GM10248 (cell line): Measurements from ENCODE around the gene WFDC13.
"Not testable (repeated sequence)": the region's sequence is repeated elsewhere in the genome, so short reads cannot be mapped to it uniquely, and the experiment has no call there.

Experiments used
- CTCF ChIA-PET: fragments of 300-600 bp; sonication (Branson Sonifier 250); formaldehyde crosslinking; extraction: SDS; loops from one replicate; lab custom pipeline; 2021; ENCODE audit warnings: antibody characterized with exemption; lab: Yijun Ruan, JAX
- POLR2A ChIA-PET: fragments of 350-650 bp; sonication (Branson Sonifier 250); formaldehyde crosslinking; extraction: SDS; loops from one replicate; lab custom pipeline; 2020; ENCODE audit warnings: antibody characterized with exemption; lab: Yijun Ruan, JAX
- DNase-seq: peaks from one replicate; pipeline ENCODE4 v3.0.0; 2012; ENCODE audit errors: extremely low spot score
- TF ChIP-seq, protein P1 (sequence below): IDR thresholded peaks from 2 replicates; pipeline ENCODE4 v1.5.1; 2012; ENCODE audit warnings: mild to moderate bottlenecking, low read depth; ENCODE audit errors: extremely low read depth, missing control alignments, control extremely low read depth

Gene WFDC13

DNA sequence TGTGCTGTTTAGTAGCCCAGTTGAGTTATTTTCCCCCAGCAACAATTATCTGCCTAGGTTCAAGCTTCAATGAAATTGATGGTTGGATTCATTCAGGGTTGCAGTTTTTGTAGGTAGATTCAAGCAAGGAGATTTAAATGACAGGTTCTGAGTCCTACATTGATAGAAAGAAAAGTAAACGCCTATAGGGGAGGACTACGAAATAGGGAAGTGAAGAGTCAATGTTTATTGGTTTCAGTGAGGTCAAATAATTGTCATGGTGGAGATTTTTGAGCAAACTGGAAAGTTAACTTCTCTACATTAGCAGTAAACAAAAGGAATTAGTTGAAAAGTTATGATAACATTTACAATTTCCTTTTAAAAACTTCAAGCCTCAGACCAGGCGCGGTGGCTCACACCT lies 734 bp upstream of the WFDC13 start:
- TF ChIP-seq, protein P1, sequence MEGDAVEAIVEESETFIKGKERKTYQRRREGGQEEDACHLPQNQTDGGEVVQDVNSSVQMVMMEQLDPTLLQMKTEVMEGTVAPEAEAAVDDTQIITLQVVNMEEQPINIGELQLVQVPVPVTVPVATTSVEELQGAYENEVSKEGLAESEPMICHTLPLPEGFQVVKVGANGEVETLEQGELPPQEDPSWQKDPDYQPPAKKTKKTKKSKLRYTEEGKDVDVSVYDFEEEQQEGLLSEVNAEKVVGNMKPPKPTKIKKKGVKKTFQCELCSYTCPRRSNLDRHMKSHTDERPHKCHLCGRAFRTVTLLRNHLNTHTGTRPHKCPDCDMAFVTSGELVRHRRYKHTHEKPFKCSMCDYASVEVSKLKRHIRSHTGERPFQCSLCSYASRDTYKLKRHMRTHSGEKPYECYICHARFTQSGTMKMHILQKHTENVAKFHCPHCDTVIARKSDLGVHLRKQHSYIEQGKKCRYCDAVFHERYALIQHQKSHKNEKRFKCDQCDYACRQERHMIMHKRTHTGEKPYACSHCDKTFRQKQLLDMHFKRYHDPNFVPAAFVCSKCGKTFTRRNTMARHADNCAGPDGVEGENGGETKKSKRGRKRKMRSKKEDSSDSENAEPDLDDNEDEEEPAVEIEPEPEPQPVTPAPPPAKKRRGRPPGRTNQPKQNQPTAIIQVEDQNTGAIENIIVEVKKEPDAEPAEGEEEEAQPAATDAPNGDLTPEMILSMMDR = no peak
- POLR2A ChIA-PET = no interaction called here
- DNase-seq = peak; percentile 22
- CTCF ChIA-PET = no interaction called here

DNA sequence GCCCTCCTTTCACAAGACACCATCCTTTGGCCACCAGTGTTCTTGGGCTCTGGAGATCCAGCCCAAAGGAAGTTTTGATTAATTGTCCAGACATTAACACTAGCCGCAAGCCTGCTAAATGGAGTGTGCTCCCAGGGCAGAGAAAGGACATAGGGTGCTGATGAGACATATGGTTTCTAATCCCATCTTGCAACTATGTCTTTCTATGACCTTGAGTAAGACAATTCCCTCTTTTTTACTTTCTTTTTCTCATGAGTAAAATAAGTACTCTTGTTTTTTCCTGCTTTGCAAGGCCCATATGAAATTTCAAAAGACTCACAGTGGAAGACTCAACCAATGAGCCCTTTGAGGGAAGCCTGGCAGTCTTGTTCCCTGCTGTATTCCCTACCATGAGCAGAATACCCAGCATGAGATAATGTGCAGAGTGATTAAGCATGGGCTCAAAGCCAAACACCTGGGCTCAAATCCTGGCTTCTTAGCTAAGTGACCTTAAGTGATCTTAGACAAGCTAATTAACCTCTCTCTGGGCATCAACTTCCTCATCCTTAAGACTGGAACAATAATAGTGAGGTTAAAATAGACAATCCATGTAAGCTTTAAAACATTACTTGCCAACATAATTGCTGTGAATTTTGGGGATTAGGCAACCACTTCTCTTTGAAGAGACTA lies 3.3 kb downstream of the WFDC13 start, which contains the start of gene WFDC10B:
TSS of gene WFDC10B (minus strand) at position 51 of the 669 bp plus-strand sequence. CDS start 19,027 bp downstream, outside the sequence.
- TF ChIP-seq, protein P1 = no peak
- POLR2A ChIA-PET = no interaction called here
- CTCF ChIA-PET = no interaction called here
- DNase-seq = no peak

DNA sequence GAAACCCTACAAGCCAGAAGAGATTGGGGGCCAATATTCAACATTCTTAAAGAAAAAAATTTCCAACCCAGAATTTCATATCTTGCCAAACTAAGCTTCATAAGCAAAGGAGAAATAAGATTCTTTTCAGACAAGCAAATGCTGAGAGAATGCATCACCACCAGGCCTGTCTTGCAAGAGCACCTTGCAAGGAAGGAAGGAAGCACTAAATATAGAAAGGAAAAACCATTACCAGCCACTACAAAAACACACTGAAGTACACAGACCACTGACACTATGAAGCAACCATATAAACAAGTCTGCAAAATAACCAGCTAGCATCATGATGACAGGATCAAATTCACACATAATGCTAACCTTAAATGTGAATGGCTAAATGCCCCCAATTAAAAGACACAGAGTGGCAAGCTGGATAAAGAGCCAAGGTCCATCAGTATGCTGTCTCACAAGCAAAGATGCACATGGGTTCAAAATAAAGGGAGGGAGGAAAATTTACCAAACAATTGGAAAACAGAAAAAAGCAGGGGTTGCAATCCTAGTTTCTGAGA lies 14.4 kb downstream of the WFDC13 start:
- DNase-seq, CTCF ChIA-PET, POLR2A ChIA-PET: not testable (repeated sequence)

DNA sequence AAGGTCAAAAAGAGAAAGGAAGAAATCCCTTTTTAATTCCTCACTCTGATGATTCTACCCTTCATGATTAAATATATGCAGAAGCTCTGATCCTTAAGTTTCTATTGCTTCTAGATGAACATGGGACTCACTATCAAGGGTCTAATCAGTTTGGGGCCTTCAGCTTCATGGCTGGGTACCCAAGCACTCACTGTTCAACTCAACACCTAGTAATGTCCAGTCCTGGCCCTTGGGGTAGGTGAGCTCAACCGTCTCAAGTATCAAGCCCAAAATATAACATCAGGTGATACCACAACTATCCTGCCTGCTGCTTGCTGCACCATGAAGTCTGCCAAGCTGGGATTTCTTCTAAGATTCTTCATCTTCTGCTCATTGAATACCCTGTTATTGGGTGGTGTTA lies 20.2 kb downstream of the WFDC13 start, which contains the start of gene SPINT4:
TSS of gene SPINT4 (plus strand) at position 301 of the 400 bp plus-strand sequence. CDS start at position 322, 21 bp downstream.
- TF ChIP-seq, protein P1 = no peak
- DNase-seq = no peak
- CTCF ChIA-PET = no interaction called here
- POLR2A ChIA-PET = no interaction called here

DNA sequence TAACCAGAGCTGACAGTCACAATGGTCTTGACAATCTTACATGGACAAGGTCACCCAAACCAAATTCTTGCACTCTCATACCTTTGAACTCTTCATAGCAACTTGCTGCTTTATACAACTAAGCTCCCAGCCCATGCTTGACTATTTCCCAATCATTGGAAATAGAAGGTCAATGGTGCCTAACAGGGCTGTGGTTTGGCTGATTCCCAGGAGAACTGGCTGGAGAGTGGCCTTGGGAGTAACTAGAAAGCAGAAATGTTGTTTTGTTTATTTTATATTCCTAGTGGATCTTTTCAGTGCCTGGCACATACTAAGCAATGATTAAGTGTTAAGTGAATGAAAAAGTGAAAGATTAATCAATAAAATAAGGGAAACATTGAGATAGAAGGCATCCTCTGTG lies 23.3 kb downstream of the WFDC13 start:
- ChIA-PET POLR2A (no interaction called here), CTCF (no interaction called here)
- TF ChIP-seq, protein P1 = no peak
- no peak for DNase-seq

DNA sequence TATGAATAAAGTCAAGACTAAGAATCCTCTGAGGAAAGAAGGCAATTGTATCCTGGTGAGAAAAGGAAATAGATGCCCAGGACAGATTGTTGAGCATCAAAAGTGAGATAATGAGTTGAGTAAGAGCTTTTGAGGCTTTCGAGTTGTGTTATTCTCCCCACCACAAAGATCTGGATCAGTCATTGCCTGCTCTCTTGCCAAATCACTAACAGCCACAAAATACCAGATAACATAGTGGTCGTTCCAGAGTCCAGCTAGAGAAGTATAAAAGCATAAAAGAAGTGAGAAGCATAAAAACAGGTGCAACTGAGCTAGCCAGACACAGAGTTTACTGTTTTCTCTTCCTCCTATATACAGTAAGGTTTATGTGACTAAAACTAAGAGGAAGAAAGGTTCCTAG lies 25.2 kb downstream of the WFDC13 start:
- ChIA-PET CTCF (interaction anchor here (0.9 kb wide), 1 partner anchor 23 kb away, joined by 3 read pairs; no protein-coding TSS in a partner anchor), POLR2A (no interaction called here)
- no peak for DNase-seq
- TF ChIP-seq, protein P1 = no peak

DNA sequence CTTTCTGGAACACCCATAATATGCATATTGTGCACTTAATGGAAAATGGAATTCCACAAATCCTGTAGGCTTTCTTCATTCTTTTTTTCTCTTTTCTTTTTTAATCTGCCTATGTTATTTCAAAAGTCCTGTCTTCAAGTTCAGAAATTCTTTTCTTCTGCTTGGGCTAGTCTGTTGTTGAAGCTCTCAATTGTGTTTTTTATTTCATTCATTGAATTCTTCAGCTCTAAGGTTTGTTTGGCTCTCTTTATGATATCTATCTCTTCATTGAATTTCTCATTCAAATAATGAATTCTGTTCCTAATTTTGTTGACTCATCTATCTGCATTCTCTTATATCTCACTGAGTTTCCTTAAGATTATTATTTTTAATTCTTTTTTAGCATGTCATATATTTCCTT lies 30.4 kb downstream of the WFDC13 start:
- TF ChIP-seq, protein P1 = no peak
- no peak for DNase-seq
- POLR2A ChIA-PET = no interaction called here
- CTCF ChIA-PET = interaction anchor here (0.8 kb wide), 1 partner anchor 39 kb away, joined by 3 read pairs; no protein-coding TSS in a partner anchor
